BLaER1 (cell line): Measurements from ENCODE around the gene ZNF486.
A peak's percentile ranks its signal among the peaks of the same experiment; 100 is the strongest.
"Not testable (repeated sequence)": the region's sequence is repeated elsewhere in the genome, so short reads cannot be mapped to it uniquely, and the experiment has no call there.

Experiments used
- H3K27ac ChIP-seq: shearing (Covaris generic); formaldehyde crosslinking; 2 replicates; pipeline ENCODE4 v1.8.1; 2022
- H3K27me3 ChIP-seq: shearing (Covaris generic); formaldehyde crosslinking; 2 replicates; pipeline ENCODE4 v1.8.1; 2022
- H3K36me3 ChIP-seq: shearing (Covaris generic); formaldehyde crosslinking; 2 replicates; pipeline ENCODE4 v1.8.1; 2022
- H3K4me1 ChIP-seq: shearing (Covaris generic); formaldehyde crosslinking; 2 replicates; pipeline ENCODE4 v1.8.1; 2022
- H3K4me2 ChIP-seq: shearing (Covaris generic); formaldehyde crosslinking; 2 replicates; pipeline ENCODE4 v1.8.1; 2022
- H3K4me3 ChIP-seq: shearing (Covaris generic); formaldehyde crosslinking; 2 replicates; pipeline ENCODE4 v1.8.1; 2022
- H3K9ac ChIP-seq: shearing (Covaris generic); formaldehyde crosslinking; 2 replicates; pipeline ENCODE4 v1.8.1; 2022
- H3K9me3 ChIP-seq: shearing (Covaris generic); formaldehyde crosslinking; 2 replicates; pipeline ENCODE4 v1.8.1; 2022
- H4K20me1 ChIP-seq: shearing (Covaris generic); formaldehyde crosslinking; 2 replicates; pipeline ENCODE4 v1.8.1; 2022
- Cebpa-rat ChIP-seq: shearing (Covaris generic); IDR thresholded peaks from 2 replicates; pipeline ENCODE4 v1.8.1; 2022

The ZNF486 gene

DNA sequence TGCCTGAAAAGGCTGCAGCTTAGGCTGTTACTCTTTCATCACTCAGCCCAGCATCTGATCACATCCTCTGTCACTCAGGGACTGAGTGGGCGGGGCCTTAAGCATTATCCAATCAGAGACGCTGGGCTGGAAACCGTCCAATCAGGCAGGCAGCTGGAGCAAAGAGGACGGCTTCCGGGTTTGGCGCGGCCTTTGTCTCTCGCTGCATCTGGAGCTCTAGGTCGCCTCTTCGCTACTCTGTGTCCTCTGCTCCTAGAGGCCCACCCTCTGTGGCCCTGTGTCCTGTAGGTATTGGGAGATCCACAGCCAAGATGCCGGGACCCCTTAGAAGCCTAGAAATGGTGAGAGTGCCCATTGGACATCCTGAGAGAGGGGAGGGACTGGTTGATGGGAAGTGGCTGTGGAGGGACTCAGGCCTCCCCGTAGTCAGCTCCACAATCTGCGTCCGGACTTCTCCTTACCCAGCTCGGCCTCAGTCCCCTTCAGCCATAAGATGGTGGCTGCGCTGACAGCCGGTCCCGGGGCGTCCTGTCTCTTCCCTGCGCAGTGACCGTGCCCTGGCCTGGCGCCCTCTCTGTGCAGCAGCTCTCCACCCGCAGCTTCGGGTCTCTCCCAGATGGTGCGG is at the start of gene ZNF486:
Gene ZNF486, plus strand, starts transcription at position 195 of the 625 bp plus-strand sequence. Its CDS starts 117 bp downstream, at position 312.
- no peaks in the 10 kb centered on the region for H3K27me3 ChIP-seq
- peaks cover 64% of the 10 kb centered on the region for H3K36me3 ChIP-seq
- H4K20me1 ChIP-seq, result no peaks in the 10 kb centered on the region
- peaks cover 95% of the 10 kb centered on the region for H3K9me3 ChIP-seq
- peak within 1 kb of the TSS; percentile 85 for H3K9ac ChIP-seq
- H3K4me3 ChIP-seq, result peak within 1 kb of the TSS; percentile 77
- peak within 1 kb of the TSS; percentile 73 for H3K4me2 ChIP-seq
- peak; percentile 45; the same call in 1 of the 2 replicates for TF ChIP-seq Cebpa-rat
- H3K27ac ChIP-seq, result peak within 1 kb of the TSS; percentile 86
- peaks cover 22% of the 10 kb centered on the region for H3K4me1 ChIP-seq

GRCh38 chr19:20118064-20118839 is 48.8 kb upstream of the ZNF486 start:
- Histone ChIP-seq H3K36me3 (peaks cover 93% of the 10 kb centered on the region), H3K4me3 (peak overlapping the region; percentile 44), H3K9me3 (peaks cover 97% of the 10 kb centered on the region)
- not testable (repeated sequence) for H4K20me1 ChIP-seq, H3K4me2 ChIP-seq, H3K9ac ChIP-seq, H3K27me3 ChIP-seq, H3K4me1 ChIP-seq, H3K27ac ChIP-seq

DNA sequence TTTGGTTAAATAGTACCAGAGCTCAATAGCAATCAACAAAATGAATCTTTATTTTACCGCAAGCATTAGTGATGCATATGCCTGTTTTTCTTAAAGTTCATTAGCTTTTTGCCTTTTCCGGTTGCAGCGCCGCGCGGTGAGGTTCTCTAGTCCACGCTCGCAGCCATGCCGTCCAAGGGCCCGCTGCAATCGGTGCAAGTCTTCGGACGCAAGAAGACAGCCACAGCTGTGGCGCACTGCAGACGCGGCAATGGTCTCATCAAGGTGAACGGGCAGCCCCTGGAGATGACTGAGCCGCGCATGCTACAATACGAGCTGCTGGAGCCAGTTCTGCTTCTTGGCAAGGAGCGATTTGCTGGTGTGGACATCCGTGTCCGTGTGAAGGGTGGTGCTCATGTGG is 42.1 kb upstream of the ZNF486 start:
- peaks cover 93% of the 10 kb centered on the region for H3K36me3 ChIP-seq
- H3K9ac ChIP-seq, result no peak overlapping the region
- peaks cover 97% of the 10 kb centered on the region for H3K9me3 ChIP-seq
- no peak overlapping the region for H3K4me2 ChIP-seq
- no peaks in the 10 kb centered on the region for H3K4me1 ChIP-seq
- H4K20me1 ChIP-seq, result no peaks in the 10 kb centered on the region
- H3K27ac ChIP-seq, result no peak overlapping the region
- no peaks in the 10 kb centered on the region for H3K27me3 ChIP-seq
- TF ChIP-seq Cebpa-rat, result no peak
- peak overlapping the region; percentile 42 for H3K4me3 ChIP-seq

- not testable (repeated sequence) for H3K4me1 ChIP-seq
- peaks cover 92% of the 10 kb centered on the region for H3K9me3 ChIP-seq
These were observed 34.1 kb upstream of the ZNF486 start for GRCh38 chr19:20132933-20133332.

GRCh38 chr19:20137714-20138113 is 29.3 kb upstream of the ZNF486 start:
- not testable (repeated sequence) for H3K27me3 ChIP-seq, H3K4me2 ChIP-seq, H3K9ac ChIP-seq, H3K4me1 ChIP-seq, H3K4me3 ChIP-seq, H4K20me1 ChIP-seq, H3K27ac ChIP-seq
- Histone ChIP-seq H3K36me3 (peaks cover 39% of the 10 kb centered on the region), H3K9me3 (peaks cover 65% of the 10 kb centered on the region)

More at GRCh38 chr19:20132933-20133332, 34.1 kb upstream of the ZNF486 start:
- not testable (repeated sequence) for H3K27me3 ChIP-seq, H3K4me2 ChIP-seq, H3K27ac ChIP-seq, H4K20me1 ChIP-seq, H3K9ac ChIP-seq, H3K4me3 ChIP-seq
- H3K36me3 ChIP-seq, result peaks cover 74% of the 10 kb centered on the region

GRCh38 chr19:20151617-20152145 is 15.3 kb upstream of the ZNF486 start:
- peaks cover 27% of the 10 kb centered on the region for H3K9me3 ChIP-seq
- no peaks in the 10 kb centered on the region for H3K36me3 ChIP-seq
- no peaks in the 10 kb centered on the region for H3K27me3 ChIP-seq
- no peak overlapping the region for H3K27ac ChIP-seq
- H3K9ac ChIP-seq, result no peak overlapping the region
- no peaks in the 10 kb centered on the region for H4K20me1 ChIP-seq
- TF ChIP-seq Cebpa-rat, result no peak
- H3K4me3 ChIP-seq, result no peak overlapping the region
- H3K4me2 ChIP-seq, result no peak overlapping the region
- H3K4me1 ChIP-seq, result no peaks in the 10 kb centered on the region

DNA sequence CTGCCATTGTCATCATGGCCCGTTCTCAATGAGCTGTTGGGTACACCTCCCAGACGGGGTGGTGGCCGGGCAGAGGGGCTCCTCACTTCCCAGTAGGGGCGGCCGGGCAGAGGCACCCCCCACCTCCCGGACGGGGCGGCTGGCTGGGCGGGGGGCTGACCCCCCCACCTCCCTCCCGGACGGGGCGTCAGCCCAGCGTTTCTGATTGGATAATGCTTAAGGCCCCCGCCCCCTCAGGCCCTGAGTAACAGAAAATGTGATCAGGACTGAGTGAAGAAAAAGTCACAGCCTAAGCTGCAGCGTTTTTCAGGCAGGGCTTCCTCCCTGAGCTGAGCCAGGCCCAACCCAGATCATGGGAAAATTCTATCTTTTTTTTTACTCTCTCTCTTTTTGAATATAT is 14.5 kb upstream of the ZNF486 start:
- H3K36me3 ChIP-seq, H3K27me3 ChIP-seq, H3K4me3 ChIP-seq, H3K27ac ChIP-seq, H4K20me1 ChIP-seq, H3K4me2 ChIP-seq, H3K9ac ChIP-seq, H3K4me1 ChIP-seq: not testable (repeated sequence)
- H3K9me3 ChIP-seq, result peaks cover 23% of the 10 kb centered on the region

DNA sequence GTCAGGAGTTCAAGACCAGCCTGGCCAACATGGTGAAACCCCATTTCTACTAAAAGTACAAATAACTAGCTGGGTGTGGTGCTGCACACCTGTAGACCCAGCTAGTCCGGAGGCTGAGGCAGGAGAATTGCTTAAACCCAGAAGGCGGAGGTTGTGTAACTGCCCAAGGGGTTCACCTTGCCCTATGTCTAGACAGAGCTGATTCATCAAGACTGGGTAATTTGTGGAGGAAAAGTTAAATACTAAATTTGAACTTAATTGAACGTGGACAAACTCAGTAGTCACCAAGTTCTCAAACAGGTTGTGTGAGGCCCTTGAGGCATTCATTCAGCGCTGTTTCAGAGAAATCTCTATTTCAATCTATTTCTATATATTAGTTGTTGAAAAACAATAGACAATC is 13.7 kb upstream of the ZNF486 start:
- no peak overlapping the region for H3K4me3 ChIP-seq
- H4K20me1 ChIP-seq, result no peaks in the 10 kb centered on the region
- no peaks in the 10 kb centered on the region for H3K36me3 ChIP-seq
- H3K4me2 ChIP-seq, result no peak overlapping the region
- H3K27ac ChIP-seq, result no peak overlapping the region
- no peaks in the 10 kb centered on the region for H3K27me3 ChIP-seq
- no peak for TF ChIP-seq Cebpa-rat
- no peak overlapping the region for H3K9ac ChIP-seq
- H3K4me1 ChIP-seq, result no peaks in the 10 kb centered on the region
- peaks cover 23% of the 10 kb centered on the region for H3K9me3 ChIP-seq

GRCh38 chr19:20154636-20155035 is 12.4 kb upstream of the ZNF486 start:
- no peak overlapping the region for H3K9ac ChIP-seq
- H3K27ac ChIP-seq, result no peak overlapping the region
- H3K4me2 ChIP-seq, result no peak overlapping the region
- no peaks in the 10 kb centered on the region for H4K20me1 ChIP-seq
- no peaks in the 10 kb centered on the region for H3K36me3 ChIP-seq
- TF ChIP-seq Cebpa-rat, result no peak
- no peaks in the 10 kb centered on the region for H3K27me3 ChIP-seq
- no peaks in the 10 kb centered on the region for H3K4me1 ChIP-seq
- H3K4me3 ChIP-seq, result no peak overlapping the region
- H3K9me3 ChIP-seq, result peaks cover 22% of the 10 kb centered on the region

GRCh38 chr19:20162821-20163220 is 4.2 kb upstream of the ZNF486 start:
- Histone ChIP-seq H3K4me1 (peaks cover 29% of the 10 kb centered on the region), H4K20me1 (no peaks in the 10 kb centered on the region), H3K27me3 (no peaks in the 10 kb centered on the region), H3K27ac (peak overlapping the region; percentile 63), H3K36me3 (peaks cover 21% of the 10 kb centered on the region), H3K4me3 (peak overlapping the region; percentile 31), H3K4me2 (peak overlapping the region; percentile 79), H3K9me3 (peaks cover 56% of the 10 kb centered on the region), H3K9ac (no peak overlapping the region)
- no peak for TF ChIP-seq Cebpa-rat
